ENCODE results near the gene ARMC12. TPM values are rescaled to one million over a fixed set of nuclear protein-coding genes. Genes with fewer than 3 reads are reported as not detected.

The ARMC12 gene
- total RNA-seq, 1 donor from 2014 or later: not detected

GRCh38 chr6:35725721-35726438 is 11.0 kb upstream of the ARMC12 start:
- Histone ChIP-seq H3K36me3 (no peaks in the 10 kb centered on the region), H3K9me3 (no peaks in the 10 kb centered on the region), H3K27ac (peak overlapping the region; percentile 99), H3K4me1 (peaks cover 82% of the 10 kb centered on the region), H3K27me3 (no peaks in the 10 kb centered on the region), H3K4me3 (peak overlapping the region in 1 of 2 donors; percentile 16)
- TF ChIP-seq POLR2AphosphoS5 (IDR thresholded peaks at IDR 0.05; ENCODE audit: insufficient read depth in 1 of 2, low read depth in 1 of 2) (peak; percentile 32 to 80), POLR2A (IDR thresholded peaks at IDR 0.05) (no peak), CTCF (IDR thresholded peaks at IDR 0.05) (no peak)
- intact Hi-C loops (cut with DNase I): loop anchor here (2.0 kb wide), 1 partner anchor 125 kb away; no protein-coding TSS in a partner anchor
- DNase-seq (ENCODE audit: extremely low spot score in 2 of 2): peak in 1 of 2 donors; percentile 96

GRCh38 chr6:35727231-35727934 is 9.4 kb upstream of the ARMC12 start:
- H3K36me3 ChIP-seq: no peaks in the 10 kb centered on the region
- DNase-seq (ENCODE audit: extremely low spot score in 2 of 2): no peak
- TF ChIP-seq POLR2AphosphoS5 (IDR thresholded peaks at IDR 0.05; ENCODE audit: insufficient read depth in 1 of 2, low read depth in 1 of 2): peak; percentile 15 to 93
- no peak for TF ChIP-seq CTCF (IDR thresholded peaks at IDR 0.05)
- TF ChIP-seq POLR2A (IDR thresholded peaks at IDR 0.05): peak in 1 of 2 donors; percentile 49
- H3K27me3 ChIP-seq: no peaks in the 10 kb centered on the region
- no peaks in the 10 kb centered on the region for H3K9me3 ChIP-seq
- H3K27ac ChIP-seq: peak overlapping the region; percentile 99
- intact Hi-C loops (cut with DNase I): loop anchor here (2.0 kb wide), 1 partner anchor 127 kb away; no protein-coding TSS in a partner anchor
- peaks cover 83% of the 10 kb centered on the region for H3K4me1 ChIP-seq
- peak overlapping the region; percentile 45 to 53 for H3K4me3 ChIP-seq

GRCh38 chr6:35727935-35728682 is 8.7 kb upstream of the ARMC12 start:
- H3K4me1 ChIP-seq: peaks cover 86% of the 10 kb centered on the region
- DNase-seq (ENCODE audit: extremely low spot score in 2 of 2): peak in 1 of 2 donors; percentile 99
- H3K4me3 ChIP-seq: peak overlapping the region; percentile 45 to 53
- no peaks in the 10 kb centered on the region for H3K9me3 ChIP-seq
- intact Hi-C loops (cut with DNase I): loop anchor here (2.0 kb wide), 1 partner anchor 127 kb away; no protein-coding TSS in a partner anchor
- H3K36me3 ChIP-seq: no peaks in the 10 kb centered on the region
- TF ChIP-seq POLR2A (IDR thresholded peaks at IDR 0.05) (peak in 1 of 2 donors; percentile 32), POLR2AphosphoS5 (IDR thresholded peaks at IDR 0.05; ENCODE audit: insufficient read depth in 1 of 2, low read depth in 1 of 2) (peak; percentile 71 to 94), CTCF (IDR thresholded peaks at IDR 0.05) (no peak)
- H3K27me3 ChIP-seq: no peaks in the 10 kb centered on the region
- H3K27ac ChIP-seq: peak overlapping the region; percentile 99

- H3K4me1 ChIP-seq: peaks cover 90% of the 10 kb centered on the region
- no peaks in the 10 kb centered on the region for H3K9me3 ChIP-seq
- TF ChIP-seq CTCF (IDR thresholded peaks at IDR 0.05): no peak
- no peak for TF ChIP-seq POLR2A (IDR thresholded peaks at IDR 0.05)
- peak; percentile 11 to 18 for TF ChIP-seq POLR2AphosphoS5 (IDR thresholded peaks at IDR 0.05; ENCODE audit: insufficient read depth in 1 of 2, low read depth in 1 of 2)
- H3K27me3 ChIP-seq: no peaks in the 10 kb centered on the region
- DNase-seq (ENCODE audit: extremely low spot score in 2 of 2): no peak
- intact Hi-C loops (cut with DNase I): no loop called here
- H3K27ac ChIP-seq: peak overlapping the region; percentile 99
- H3K4me3 ChIP-seq: peak overlapping the region; percentile 45 to 53
- no peaks in the 10 kb centered on the region for H3K36me3 ChIP-seq
Measured at GRCh38 chr6:35728683-35729678, 7.9 kb upstream of the ARMC12 start.
